GM04503 (cell line): ENCODE data around the gene VKORC1L1.
"Not testable (repeated sequence)": the region's sequence is repeated elsewhere in the genome, so short reads cannot be mapped to it uniquely, and the experiment has no call there.

Source experiments
- DNase-seq: peaks from one replicate; pipeline ENCODE4 v3.0.0-alpha.2; 2012; ENCODE audit warnings: low read depth

Gene VKORC1L1

DNA sequence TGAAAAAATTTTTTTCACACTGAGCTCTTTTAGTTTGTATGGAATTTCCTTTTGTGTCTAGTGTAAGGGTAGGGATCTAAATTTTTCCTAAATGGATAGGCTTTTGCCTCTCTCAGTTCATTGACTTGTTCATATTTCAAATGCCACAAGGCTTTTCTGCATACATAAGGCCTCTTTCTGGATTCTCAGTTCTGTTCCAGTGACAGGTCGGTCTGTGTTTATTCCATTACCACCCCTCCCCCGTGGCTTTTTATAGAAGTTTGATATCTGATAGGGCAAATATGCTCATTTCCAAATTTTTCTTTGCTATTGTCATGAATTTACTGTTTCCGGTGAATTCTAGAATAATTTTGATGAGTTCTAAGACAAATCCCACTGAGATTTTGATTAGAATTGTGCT is 12.7 kb downstream of the VKORC1L1 start:
- DNase-seq = not testable (repeated sequence)

DNA sequence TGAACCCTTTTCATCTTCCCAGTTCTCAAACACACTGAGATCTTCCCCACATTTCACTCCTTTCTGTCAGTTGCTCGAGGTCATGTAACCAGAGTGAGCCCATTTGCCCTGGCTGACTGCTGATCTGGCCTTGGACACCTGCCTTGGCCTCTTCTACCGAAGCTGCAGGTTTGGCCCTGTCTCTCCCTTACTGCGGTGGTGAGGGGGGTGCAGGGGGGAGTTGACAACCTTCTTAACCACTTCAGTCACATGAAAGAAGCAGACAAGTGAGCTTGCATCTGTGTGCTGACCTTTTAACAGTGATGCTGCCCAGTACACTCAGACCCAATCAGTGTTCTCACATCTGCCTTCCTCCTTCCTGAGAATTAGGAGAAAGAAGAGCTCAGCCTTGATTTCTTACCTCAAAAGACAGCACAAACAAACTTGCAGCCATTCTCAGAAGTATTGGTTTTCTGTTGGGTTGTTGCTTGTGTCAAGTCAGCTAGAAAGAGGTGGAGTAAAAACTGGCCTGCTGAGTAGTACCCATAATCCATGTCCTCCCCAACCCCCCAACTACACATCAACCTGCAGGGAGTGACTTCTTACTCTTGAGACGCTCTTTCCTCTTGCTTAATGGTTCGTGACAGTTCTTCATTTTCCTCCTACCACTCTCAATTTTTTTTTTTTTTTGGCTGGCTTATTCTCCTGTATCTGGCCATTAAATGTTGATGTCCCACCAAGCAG is 15.7 kb downstream of the VKORC1L1 start:
- DNase-seq = not testable (repeated sequence)

GRCh38 chr7:65889722-65890121 is 16.8 kb downstream of the VKORC1L1 start:
- not testable (repeated sequence) for DNase-seq

DNA sequence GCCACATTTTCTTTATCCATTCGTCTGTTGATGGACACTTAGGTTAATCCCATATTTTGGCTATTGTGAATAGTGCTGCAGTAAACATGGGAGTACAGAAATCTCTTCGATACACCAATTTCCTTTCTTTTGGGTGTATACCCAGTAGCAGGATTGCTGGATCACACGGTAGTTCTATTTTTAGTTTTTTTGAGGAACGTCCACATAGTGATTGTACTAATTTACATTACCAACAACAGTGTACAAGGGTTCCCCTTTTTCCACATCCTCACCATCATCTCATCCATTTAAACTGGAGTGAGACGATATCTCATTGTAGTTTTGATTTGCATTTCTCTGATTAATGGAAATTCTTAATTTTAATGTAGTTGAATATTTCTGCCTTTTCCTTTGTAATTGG is 19.3 kb downstream of the VKORC1L1 start:
- no peak for DNase-seq

DNA sequence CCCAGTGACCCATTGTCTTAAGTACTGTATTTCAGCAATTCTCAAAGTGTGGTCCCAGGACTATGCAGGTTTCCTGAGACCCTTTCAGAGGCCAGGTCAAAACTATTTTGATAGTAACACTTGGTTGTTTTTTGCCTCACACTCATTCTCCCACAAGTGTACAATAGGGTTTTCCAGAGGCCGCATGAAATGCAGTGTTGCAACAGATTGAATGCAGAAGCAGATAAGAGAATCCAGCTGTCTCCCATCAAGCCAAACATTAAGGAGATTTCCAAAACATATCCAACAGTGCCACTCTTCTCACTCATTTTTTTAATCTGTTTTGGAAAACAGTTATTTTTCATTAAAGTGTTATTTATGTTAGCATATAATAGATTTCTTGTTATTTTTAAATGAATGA is 20.0 kb downstream of the VKORC1L1 start:
- no peak for DNase-seq

DNA sequence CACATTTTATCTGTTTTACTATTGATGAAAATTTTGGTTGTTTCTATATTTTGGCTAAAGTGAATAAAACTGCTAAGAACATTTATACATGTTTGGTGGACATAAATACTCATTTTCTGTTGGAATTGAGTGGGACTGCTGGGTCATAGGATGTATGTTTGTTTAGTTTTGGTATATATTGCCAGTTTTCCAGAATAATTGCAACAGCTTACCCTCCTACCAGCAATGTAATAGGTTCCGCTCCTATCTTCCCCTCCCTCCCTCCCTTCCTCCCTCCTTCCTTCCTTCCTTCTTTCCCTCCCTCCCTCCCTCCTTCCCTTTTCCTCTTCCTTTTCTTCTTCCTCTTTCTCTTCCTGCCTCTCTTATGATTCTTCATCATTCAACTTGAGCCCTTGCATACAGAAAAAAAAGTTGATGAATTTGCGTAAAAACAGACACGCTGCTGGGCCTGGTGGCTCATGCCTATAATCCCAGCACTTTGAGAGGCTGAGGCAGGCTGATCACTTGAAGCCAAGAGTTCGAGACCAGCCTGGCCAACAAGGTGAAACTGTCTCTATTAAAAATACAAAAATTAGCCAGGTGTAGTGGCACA is 23.5 kb downstream of the VKORC1L1 start:
- no peak for DNase-seq

GRCh38 chr7:65897289-65897688 is 24.4 kb downstream of the VKORC1L1 start:
- DNase-seq = not testable (repeated sequence)

DNA sequence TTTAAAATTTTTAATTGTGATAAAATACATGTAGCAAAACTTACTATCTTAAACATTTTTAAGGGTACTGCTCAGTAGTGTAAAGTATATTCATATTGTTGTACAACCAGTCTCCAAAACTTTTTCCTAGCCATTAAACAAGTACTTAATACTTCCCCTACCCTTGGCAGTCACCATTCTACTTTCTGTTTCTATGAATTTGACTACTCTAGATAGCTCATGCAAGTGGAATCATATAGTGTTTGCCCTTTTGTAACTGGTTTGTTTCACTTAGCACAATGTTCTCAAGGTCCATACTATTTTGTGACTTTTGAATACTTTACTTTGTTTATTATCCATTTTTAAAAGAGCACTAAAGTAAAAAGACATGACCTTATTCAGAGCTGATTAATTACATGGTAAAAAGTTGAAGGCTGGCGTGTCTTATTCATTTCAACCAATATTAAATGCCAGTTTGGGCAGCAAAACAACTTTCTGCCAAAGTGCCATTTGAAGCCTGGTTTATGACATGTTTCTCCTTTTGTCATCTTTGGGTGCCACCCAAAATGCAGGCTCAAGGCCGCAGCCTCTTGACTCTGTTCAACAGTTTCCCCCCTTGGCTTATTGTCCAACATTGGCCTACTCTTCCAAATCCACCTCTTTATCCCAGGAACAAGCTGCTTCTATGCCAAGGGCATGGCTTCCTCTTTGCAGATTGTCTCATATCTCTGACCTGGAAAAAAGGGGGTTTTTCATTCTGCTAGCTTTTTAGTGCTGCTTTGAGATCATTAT is 26.0 kb downstream of the VKORC1L1 start:
- not testable (repeated sequence) for DNase-seq

- DNase-seq = no peak
Measured at GRCh38 chr7:65902306-65902705, 29.4 kb downstream of the VKORC1L1 start.

GRCh38 chr7:65907501-65908198 is 34.8 kb downstream of the VKORC1L1 start:
- DNase-seq = no peak

DNA sequence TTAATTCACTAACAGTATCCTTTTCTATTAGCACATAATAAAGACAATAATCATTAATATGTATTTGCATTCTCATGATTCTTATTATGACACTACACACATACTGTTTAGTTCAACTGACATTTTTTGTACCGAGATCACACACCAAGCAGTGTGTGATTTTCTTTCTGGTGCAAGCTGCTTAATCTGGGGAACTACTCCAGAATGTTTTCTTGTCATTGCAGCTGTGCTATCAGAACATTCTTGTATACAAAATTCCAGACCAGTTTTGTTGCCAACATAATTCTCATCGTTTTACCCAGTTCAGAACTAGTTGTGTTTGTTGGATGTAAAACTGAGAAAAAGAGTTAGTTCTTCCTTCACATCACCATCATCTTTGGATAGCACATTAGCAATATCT is 37.4 kb downstream of the VKORC1L1 start:
- no peak for DNase-seq

DNA sequence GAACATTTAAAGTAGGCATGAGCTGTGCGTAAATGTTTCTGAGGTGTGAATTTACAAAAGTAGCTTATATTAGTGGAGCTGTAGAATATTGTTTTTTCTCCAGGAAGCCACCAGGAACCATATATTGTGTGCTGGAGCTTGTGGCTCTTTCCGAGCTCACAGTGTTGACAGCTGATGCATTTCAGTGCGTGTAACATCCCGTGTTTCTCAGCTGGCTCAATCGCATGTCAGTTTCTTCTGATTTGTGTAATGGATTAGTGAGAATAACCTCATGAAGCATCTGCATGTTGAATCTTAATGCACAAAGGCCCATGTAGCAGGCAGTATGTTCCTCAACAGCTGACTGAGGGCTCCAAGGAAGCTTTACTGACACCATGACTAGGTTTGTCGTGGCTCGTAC is 39.4 kb downstream of the VKORC1L1 start:
- DNase-seq = no peak

DNA sequence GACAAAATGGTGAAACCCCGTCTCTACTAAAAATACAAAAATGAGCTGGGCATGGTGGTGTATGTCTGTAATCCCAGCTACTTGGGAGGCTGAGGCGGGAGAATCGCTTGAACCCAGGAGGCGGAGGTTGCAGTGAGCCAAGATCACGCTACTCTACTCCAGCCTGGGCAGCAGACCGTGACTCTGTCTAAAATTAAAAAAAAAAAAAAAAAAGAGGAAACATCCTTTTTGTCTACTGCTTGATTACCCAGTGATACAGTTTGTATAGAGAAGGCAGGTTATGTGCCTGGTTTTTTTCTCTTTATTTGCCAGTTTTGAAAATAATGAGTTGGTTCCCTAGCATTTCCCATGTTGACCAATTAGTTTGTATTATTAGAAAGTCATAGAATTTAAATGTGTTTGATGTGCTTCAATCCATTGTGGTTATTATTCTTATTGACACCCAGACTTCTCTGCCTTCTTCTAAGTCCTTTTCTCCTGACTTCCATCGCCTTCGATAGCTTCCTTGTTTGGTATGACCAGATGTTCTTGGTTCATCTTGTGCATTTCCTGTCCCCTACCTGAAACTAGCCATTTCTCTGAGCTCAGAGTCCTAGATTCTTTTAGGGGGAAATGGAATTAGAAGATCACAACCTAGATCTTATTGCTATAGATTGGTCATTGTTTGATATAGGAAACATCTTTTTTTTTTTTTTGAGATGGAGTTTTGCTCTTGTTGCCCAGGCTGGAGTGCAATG is 43.2 kb downstream of the VKORC1L1 start:
- no peak for DNase-seq

- DNase-seq = no peak
Measured at GRCh38 chr7:65923316-65923715, 50.4 kb downstream of the VKORC1L1 start.

DNA sequence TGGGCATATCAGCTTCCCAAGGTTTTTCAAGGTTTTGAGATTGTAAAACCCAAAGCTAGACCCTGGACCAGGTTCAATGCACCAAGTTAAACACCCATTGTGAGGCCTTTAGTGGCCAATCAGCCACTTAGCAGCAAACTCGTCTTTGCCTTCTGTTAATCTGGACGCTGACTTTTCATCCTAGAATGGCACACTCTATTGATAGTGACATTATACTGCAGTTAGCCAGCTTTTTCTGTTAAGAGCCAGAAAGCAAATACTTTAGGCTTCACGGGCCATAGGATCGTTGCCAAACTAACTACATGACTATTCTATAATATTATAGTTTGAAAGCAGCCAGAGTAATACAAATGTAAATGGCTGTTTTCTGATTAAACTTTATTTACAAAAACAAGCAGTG is 51.3 kb downstream of the VKORC1L1 start:
- DNase-seq = no peak

- no peak for DNase-seq
Measured at GRCh38 chr7:65925040-65925439, 52.2 kb downstream of the VKORC1L1 start.

DNA sequence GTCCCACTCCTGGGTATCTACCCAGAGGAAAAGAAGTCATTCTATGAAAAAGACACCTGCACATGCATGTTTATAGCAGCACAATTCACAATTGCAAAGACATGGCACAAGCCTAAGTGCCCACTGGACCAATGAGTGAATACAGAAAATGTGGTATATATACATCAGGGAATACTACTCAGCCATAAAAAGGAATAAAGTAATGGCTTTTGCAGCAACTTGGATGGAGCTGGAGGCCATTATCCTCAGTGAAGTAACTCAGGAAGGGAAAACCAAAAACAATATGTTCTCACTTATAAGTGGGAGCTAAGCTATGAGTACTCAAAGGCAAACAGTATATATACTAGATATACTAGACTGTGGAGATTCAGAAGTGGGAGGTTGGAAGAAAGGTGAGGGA is 53.7 kb downstream of the VKORC1L1 start:
- DNase-seq = no peak

DNA sequence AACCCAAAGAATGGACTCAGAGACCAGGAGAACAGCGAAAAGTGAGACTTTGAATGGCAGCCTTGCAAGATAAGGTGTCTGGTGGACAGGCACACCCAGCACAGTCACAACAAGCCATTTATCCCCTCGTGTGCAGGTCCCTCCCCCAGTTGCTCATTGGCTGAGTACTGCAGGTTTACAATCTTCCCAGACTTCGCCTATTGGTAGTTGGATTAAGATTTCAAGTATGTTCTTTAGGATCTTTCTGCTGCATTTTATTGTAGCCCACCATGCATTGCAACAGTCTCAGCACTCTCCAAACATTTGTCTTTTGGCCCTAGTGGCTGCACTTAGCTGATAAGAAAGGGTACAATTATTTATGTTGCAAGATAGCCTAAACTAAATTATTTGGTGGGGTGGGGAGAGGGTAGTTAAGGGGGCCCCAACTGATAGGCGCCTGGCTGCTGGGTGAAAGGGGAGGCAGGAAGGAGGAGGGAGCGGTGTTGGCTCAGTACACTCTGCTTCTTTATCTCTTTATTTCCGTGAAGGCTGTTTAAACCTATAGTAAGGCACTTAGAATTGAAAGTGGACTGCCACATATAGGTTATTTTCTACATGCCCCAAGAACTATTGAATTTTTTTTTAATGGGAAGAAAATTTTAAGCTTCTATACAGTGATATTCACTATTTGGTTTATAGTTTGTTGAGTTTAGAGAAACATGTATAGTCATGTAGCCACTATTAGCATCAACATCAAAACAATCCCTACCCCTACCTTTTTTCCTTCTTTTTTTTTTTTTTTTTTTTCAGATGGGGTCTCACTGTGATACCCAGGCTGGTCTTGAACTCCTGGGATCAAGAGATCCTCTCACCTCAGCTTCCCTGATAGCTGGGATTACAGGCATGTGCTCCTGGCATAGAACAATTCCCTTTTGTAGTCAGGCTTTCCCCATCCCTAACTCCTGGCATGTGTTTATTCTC is 54.9 kb downstream of the VKORC1L1 start:
- no peak for DNase-seq

DNA sequence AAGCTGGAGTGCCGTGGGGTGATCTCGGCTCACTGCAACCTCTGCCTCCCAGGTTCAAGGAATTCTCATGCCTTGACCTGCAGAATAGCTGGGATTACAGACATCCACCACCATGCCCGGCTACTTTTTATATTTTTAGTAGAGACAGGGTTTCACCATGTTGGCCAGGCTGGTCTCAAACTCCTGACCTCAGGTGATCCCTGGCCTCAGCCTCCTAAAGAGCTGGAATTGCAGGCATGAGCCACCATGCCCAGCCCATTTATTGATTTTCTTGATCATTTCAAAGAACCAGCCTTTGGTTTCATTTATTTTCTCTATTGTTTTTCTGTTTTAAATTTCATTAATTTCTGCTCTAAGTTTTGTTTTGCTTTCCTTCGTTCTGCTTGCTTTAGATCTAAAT is 58.8 kb downstream of the VKORC1L1 start:
- DNase-seq = no peak

DNA sequence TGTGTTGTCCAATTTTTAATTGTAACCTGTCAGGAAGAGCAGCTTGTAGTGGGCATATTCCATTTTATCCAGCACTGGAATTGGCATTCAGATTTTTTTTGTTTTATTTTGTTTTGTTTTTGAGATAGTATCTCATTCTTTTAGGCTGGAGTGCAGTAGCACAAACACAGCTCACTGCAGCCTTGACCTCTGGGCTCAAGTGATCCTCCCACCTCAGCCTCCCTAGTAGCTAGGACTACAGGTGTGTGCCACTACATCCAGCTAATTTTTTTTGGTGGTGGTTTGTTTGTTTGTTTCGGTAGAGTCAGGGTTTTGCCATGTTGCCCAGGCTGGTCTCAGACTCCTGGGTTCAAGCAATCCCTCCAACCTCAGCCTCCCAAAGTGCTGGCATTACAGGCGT is 64.4 kb downstream of the VKORC1L1 start:
- DNase-seq = no peak
